ENCODE results near the gene TMEM178B.

Gene TMEM178B

DNA sequence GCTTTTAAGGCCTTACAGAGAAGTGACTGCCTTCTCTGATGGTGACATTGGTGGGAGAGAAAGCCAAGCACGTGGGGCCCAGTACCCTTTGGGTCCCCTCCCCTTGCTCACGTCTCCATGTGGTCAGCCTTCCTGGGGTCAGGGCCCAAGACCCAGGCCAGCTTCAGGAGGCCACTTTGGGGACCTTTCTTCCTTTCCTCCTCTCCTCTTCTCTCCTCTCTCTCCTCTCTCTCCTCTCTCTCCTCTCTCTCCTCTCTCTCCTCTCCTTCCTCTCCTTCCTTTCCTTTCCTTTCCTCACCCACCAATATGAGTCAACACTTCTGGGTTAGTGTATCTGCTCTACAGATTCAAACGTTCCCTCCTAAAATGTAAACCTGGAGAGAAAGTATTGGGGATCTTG lies 380.5 kb downstream of the TMEM178B start:
- no peak overlapping the region for H3K4me2 ChIP-seq (ENCODE audit: low read length)
- no peak overlapping the region for H3K9ac ChIP-seq (ENCODE audit: low read depth, low read length)
- H3K9me3 ChIP-seq (replicated peaks; ENCODE audit: low read length) = no peaks in the 10 kb centered on the region
- H3K4me3 ChIP-seq (ENCODE audit: low read length) = no peak overlapping the region
- peaks cover 11% of the 10 kb centered on the region for H3K4me1 ChIP-seq (ENCODE audit: control insufficient read depth, insufficient read depth, low read length)
- no peaks in the 10 kb centered on the region for H3K27me3 ChIP-seq (ENCODE audit: control insufficient read depth, insufficient read depth, low read length)
- no peaks in the 10 kb centered on the region for H3K36me3 ChIP-seq (ENCODE audit: insufficient read depth, low read length)

DNA sequence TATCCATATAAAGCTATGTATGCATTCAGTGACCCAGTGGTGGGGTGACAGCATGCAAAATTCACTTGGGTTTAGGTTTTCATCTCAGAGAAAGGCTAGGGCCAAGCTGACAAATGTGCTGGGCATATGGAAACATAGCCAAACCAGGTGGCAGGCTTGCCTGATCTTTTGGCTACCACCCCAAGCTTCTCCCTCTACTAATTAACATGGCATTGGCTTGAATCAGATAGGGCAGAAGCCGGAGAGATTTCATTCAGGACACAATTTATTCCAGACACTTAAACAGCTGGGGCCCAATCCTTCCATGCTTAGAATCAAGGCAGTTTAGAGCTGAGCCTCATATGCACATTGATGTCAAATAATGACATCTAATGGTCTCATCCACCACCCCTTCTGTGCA lies 381.9 kb downstream of the TMEM178B start:
- Histone ChIP-seq H3K4me2 (ENCODE audit: low read length) (no peak overlapping the region), H3K4me3 (ENCODE audit: low read length) (no peak overlapping the region), H3K9ac (ENCODE audit: low read depth, low read length) (no peak overlapping the region), H3K4me1 (ENCODE audit: control insufficient read depth, insufficient read depth, low read length) (peaks cover 11% of the 10 kb centered on the region), H3K27me3 (ENCODE audit: control insufficient read depth, insufficient read depth, low read length) (no peaks in the 10 kb centered on the region), H3K9me3 (replicated peaks; ENCODE audit: low read length) (no peaks in the 10 kb centered on the region), H3K36me3 (ENCODE audit: insufficient read depth, low read length) (no peaks in the 10 kb centered on the region)

DNA sequence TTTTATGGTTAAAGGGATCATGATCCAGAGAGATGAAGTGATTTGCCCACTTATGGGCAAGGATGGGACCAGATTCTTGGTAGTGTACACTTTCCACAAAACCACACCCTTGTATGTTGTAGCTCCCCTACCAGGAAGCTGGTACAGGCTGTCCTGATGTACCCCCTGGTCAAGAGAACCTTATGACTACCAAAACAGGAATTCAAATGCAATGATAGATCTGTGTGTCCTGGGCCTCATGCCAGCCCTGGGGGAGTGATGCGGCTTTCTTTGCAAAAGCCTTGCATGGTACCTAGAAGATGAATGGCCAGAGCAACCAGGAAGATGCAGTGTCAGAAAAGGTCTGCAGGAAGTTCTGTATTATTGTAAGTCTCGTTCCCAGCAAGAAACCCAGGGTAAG lies 382.4 kb downstream of the TMEM178B start:
- H3K4me3 ChIP-seq (ENCODE audit: low read length) = no peak overlapping the region
- H3K4me2 ChIP-seq (ENCODE audit: low read length) = no peak overlapping the region
- no peaks in the 10 kb centered on the region for H3K9me3 ChIP-seq (replicated peaks; ENCODE audit: low read length)
- no peak overlapping the region for H3K9ac ChIP-seq (ENCODE audit: low read depth, low read length)
- H3K36me3 ChIP-seq (ENCODE audit: insufficient read depth, low read length) = no peaks in the 10 kb centered on the region
- peaks cover 11% of the 10 kb centered on the region for H3K4me1 ChIP-seq (ENCODE audit: control insufficient read depth, insufficient read depth, low read length)
- H3K27me3 ChIP-seq (ENCODE audit: control insufficient read depth, insufficient read depth, low read length) = no peaks in the 10 kb centered on the region

DNA sequence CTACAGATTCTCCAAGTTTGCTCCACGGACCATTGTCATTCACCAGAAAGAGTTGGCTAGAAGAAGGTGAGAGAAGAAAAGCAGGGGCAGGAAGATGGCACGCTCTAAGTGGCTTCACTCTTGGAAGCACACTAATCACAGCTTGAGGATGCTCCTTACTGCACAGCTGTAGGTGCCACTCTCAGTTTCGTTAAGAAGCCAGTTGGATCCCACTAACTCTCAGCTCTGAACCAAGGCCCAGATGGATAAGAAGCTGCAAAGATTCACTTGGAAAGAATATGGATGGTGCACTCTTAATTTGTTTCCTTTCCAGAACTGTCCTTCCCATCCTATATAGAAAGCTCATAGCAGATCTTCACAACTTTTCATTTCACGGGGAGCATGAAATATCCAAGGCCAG lies 382.8 kb downstream of the TMEM178B start:
- no peak overlapping the region for H3K4me3 ChIP-seq (ENCODE audit: low read length)
- peaks cover 11% of the 10 kb centered on the region for H3K4me1 ChIP-seq (ENCODE audit: control insufficient read depth, insufficient read depth, low read length)
- H3K27me3 ChIP-seq (ENCODE audit: control insufficient read depth, insufficient read depth, low read length) = no peaks in the 10 kb centered on the region
- no peaks in the 10 kb centered on the region for H3K9me3 ChIP-seq (replicated peaks; ENCODE audit: low read length)
- no peak overlapping the region for H3K9ac ChIP-seq (ENCODE audit: low read depth, low read length)
- H3K36me3 ChIP-seq (ENCODE audit: insufficient read depth, low read length) = no peaks in the 10 kb centered on the region
- no peak overlapping the region for H3K4me2 ChIP-seq (ENCODE audit: low read length)

DNA sequence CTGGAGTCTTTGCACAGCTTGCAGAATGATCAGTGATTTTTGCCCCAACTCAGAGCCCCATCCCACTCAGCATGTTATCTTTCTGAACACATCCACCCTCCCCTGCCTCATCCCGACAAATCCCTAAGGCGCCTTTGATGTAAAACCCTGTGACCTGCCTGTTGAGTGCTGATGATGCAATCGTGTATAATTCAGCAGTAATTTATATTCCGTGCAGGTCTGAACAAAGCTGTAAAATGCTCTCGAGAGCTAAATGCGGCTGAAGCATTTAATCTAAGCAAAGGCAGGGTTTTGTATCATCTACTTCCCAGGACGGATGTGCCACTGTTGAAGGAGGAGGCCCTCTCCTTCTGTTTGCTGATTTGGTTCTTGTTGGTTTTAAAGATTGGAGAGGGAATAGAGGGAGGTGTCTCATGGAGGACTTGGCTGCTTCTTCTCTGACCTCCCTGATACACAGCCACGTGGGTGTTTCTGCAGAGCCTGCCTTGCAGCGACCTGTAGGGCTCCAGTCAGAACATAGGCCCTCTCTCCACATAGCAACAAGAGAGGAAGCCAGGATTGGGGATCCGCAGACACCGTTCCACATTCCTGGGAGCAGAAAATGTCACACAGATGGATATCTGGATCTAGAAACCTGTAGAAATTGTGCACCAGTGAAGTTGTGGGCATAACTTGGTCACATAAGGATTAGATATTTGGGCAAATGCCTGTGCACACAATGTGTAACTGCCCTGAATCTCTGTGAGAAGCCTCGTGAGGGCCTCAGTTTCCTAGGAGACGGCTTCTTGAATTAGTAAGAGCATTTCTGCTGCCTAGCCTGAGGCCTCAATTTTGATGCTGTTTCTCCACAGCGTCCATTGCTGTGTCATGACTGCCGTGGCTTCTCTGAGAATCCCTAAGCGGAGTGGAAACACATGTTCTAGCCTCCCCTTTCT lies 387.2 kb downstream of the TMEM178B start:
- Histone ChIP-seq H3K27me3 (ENCODE audit: control insufficient read depth, insufficient read depth, low read length) (no peaks in the 10 kb centered on the region), H3K9ac (ENCODE audit: low read depth, low read length) (no peak overlapping the region), H3K36me3 (ENCODE audit: insufficient read depth, low read length) (no peaks in the 10 kb centered on the region), H3K4me1 (ENCODE audit: control insufficient read depth, insufficient read depth, low read length) (peaks cover 12% of the 10 kb centered on the region), H3K9me3 (replicated peaks; ENCODE audit: low read length) (no peaks in the 10 kb centered on the region), H3K4me3 (ENCODE audit: low read length) (no peak overlapping the region), H3K4me2 (ENCODE audit: low read length) (no peak overlapping the region)

DNA sequence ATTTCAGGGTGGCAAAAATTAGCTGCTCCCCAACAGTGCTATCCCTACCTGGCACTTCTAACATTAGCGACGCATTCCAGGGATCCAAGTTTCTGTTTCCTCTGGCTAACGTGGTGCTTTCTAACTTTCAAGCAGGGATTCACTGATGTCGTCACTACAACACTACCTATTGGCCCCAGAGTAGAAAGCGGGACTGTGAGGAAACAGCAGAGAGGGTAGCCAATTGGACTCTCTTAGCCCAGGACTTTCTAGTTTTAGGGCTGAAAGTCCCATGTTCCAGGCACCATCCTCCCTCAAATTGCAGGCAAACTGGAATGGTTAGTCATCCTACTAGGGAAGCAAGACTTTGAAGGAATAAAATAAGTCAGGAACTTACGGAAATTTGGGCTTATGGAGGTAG lies 388.1 kb downstream of the TMEM178B start:
- H3K4me1 ChIP-seq (ENCODE audit: control insufficient read depth, insufficient read depth, low read length) = peaks cover 5% of the 10 kb centered on the region
- H3K9ac ChIP-seq (ENCODE audit: low read depth, low read length) = no peak overlapping the region
- no peaks in the 10 kb centered on the region for H3K9me3 ChIP-seq (replicated peaks; ENCODE audit: low read length)
- H3K36me3 ChIP-seq (ENCODE audit: insufficient read depth, low read length) = no peaks in the 10 kb centered on the region
- H3K27me3 ChIP-seq (ENCODE audit: control insufficient read depth, insufficient read depth, low read length) = no peaks in the 10 kb centered on the region
- H3K4me3 ChIP-seq (ENCODE audit: low read length) = no peak overlapping the region
- no peak overlapping the region for H3K4me2 ChIP-seq (ENCODE audit: low read length)

DNA sequence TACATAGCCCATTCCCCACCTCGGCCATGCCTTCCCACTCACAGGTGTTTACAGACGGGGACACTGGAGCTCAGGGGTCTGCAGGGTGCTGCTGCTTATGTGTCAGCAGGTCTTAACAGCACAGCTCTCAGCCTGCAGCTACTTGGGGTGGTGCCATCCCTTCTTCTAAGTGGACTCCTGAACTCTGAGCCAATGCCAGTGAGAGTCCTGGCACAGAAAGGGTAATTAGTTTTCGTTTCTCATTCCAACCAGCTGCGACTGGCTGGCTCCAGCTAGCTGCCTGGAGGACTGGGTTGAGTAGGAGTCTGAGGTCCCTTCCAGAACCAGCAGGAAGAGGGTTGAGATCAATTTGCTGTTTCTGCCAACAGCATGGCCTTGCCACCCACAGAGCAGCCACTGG lies 389.1 kb downstream of the TMEM178B start:
- H3K9me3 ChIP-seq (replicated peaks; ENCODE audit: low read length) = no peaks in the 10 kb centered on the region

DNA sequence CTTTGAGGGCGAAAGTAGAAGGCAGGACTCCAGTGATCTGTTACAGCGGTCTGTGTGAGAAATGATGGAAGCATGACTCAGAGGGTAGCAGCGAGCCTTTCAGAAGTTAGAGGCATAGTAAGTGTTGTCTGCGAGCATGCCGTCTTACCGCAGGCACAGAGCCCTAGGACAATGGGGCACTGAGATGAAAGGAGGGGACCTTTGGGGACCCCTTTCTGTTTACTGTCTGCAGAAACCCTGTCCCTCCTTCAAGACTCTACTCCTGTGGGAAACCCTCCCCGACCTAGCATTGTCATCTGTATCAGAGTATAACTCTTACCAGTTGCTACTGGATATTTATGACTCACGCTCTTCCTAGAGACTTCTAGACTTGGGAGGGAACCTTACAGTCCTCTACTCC lies 390.1 kb downstream of the TMEM178B start:
- Histone ChIP-seq H3K4me3 (ENCODE audit: low read length) (no peak overlapping the region), H3K9ac (ENCODE audit: low read depth, low read length) (no peak overlapping the region), H3K4me2 (ENCODE audit: low read length) (peak overlapping the region; percentile 50), H3K27me3 (ENCODE audit: control insufficient read depth, insufficient read depth, low read length) (no peaks in the 10 kb centered on the region), H3K4me1 (ENCODE audit: control insufficient read depth, insufficient read depth, low read length) (peaks cover 4% of the 10 kb centered on the region), H3K36me3 (ENCODE audit: insufficient read depth, low read length) (no peaks in the 10 kb centered on the region), H3K9me3 (replicated peaks; ENCODE audit: low read length) (no peaks in the 10 kb centered on the region)

More for the DNA sequence above, 389.1 kb downstream of the TMEM178B start:
- H3K4me3 ChIP-seq (ENCODE audit: low read length) = no peak overlapping the region
- no peaks in the 10 kb centered on the region for H3K27me3 ChIP-seq (ENCODE audit: control insufficient read depth, insufficient read depth, low read length)
- no peak overlapping the region for H3K4me2 ChIP-seq (ENCODE audit: low read length)
- peaks cover 4% of the 10 kb centered on the region for H3K4me1 ChIP-seq (ENCODE audit: control insufficient read depth, insufficient read depth, low read length)
- no peak overlapping the region for H3K9ac ChIP-seq (ENCODE audit: low read depth, low read length)
- no peaks in the 10 kb centered on the region for H3K36me3 ChIP-seq (ENCODE audit: insufficient read depth, low read length)

DNA sequence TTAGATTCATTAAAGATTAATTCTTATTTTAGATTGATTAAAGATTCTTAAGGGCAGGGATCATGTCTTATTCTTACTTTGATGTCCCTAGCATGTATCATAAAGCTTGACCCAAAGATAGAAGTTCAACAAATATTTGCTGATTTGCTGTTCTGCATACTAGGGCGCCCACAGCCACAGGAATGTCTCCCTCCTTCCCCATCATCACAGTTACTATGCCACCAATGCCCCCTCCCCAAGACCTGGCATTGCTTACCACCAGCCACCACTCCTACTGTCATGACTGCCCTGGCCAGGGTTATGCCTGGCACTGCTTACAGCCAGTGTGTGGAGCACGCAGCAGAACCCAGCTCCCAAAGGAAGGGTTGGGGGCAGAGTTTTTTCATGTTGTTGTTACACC lies 390.7 kb downstream of the TMEM178B start:
- Histone ChIP-seq H3K4me1 (ENCODE audit: control insufficient read depth, insufficient read depth, low read length) (peaks cover 4% of the 10 kb centered on the region), H3K4me2 (ENCODE audit: low read length) (no peak overlapping the region), H3K4me3 (ENCODE audit: low read length) (no peak overlapping the region), H3K27me3 (ENCODE audit: control insufficient read depth, insufficient read depth, low read length) (no peaks in the 10 kb centered on the region), H3K9ac (ENCODE audit: low read depth, low read length) (no peak overlapping the region), H3K36me3 (ENCODE audit: insufficient read depth, low read length) (no peaks in the 10 kb centered on the region), H3K9me3 (replicated peaks; ENCODE audit: low read length) (no peaks in the 10 kb centered on the region)

DNA sequence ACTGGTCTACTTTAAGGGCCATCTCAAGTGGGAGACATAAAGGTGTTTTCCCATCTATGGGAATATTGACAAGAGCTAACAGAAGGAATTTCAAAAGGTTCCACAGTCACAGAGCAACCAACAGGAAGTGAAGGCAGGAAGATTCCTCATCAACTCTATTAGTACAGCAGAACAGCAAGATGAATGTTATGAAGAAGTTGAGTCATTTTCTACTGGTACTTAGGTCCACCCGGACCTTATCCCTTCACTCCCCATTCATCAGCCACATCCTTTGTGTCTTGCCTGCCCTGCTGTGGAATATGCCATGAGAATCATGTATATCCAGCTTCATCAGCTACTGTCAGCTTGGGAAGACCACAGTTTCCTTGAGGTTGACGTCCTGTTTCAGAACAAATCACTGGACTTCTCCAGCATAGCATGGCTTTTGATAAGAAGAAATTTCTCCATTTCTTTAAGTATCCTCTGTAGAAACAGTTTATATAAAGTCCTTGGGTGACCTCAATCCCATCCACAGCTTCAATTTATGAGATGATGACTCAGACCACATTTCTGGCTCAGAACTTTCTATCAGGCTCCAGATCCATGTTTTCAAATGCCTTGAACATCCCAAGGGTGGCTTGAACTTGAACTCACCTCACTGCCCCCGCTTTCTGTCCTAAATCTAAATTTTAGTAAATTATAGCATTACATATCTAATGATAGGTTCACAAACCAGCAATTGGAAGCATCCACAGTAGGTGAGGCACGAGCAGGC lies 392.5 kb downstream of the TMEM178B start:
- Histone ChIP-seq H3K27me3 (ENCODE audit: control insufficient read depth, insufficient read depth, low read length) (no peaks in the 10 kb centered on the region), H3K4me3 (ENCODE audit: low read length) (no peak overlapping the region), H3K9ac (ENCODE audit: low read depth, low read length) (no peak overlapping the region), H3K4me1 (ENCODE audit: control insufficient read depth, insufficient read depth, low read length) (peaks cover 4% of the 10 kb centered on the region), H3K9me3 (replicated peaks; ENCODE audit: low read length) (no peaks in the 10 kb centered on the region), H3K4me2 (ENCODE audit: low read length) (no peak overlapping the region), H3K36me3 (ENCODE audit: insufficient read depth, low read length) (no peaks in the 10 kb centered on the region)

DNA sequence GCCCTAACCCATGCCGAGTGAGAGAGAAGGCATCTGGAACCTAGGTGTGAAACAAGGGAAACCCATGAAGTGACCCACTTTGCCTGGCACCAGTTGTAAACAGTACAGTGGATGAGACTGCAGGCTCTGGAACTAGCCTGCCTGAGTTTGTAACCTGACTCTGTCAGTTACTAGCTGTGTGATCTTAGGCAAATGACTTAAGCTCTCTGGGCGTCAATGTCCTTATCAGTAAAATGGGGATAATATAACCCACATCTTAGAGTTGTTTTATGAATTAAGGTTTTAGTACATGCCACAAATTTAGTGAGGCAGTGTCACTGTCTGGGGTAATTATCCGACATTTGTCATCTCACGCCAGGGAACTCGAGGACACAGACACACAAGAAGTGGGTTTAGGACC lies 394.5 kb downstream of the TMEM178B start:
- Histone ChIP-seq H3K4me2 (ENCODE audit: low read length) (no peak overlapping the region), H3K27me3 (ENCODE audit: control insufficient read depth, insufficient read depth, low read length) (no peaks in the 10 kb centered on the region), H3K9me3 (replicated peaks; ENCODE audit: low read length) (no peaks in the 10 kb centered on the region), H3K9ac (ENCODE audit: low read depth, low read length) (no peak overlapping the region), H3K4me3 (ENCODE audit: low read length) (no peak overlapping the region), H3K4me1 (ENCODE audit: control insufficient read depth, insufficient read depth, low read length) (peaks cover 4% of the 10 kb centered on the region), H3K36me3 (ENCODE audit: insufficient read depth, low read length) (no peaks in the 10 kb centered on the region)

Measured in skeletal muscle satellite cell (primary cell).